Endothelial cell of umbilical vein (primary cell): ENCODE measurements around the gene CXorf65.

Experiments used
- FOS ChIP-seq: IDR thresholded peaks from 2 replicates; pipeline ENCODE4 v1.6.1; 2011; ENCODE audit warnings: mild to moderate bottlenecking, low read length, moderate library complexity, borderline replicate concordance; ENCODE audit not compliant: insufficient read depth
- JUN ChIP-seq: IDR thresholded peaks from 2 replicates; pipeline ENCODE4 v1.6.1; 2011; ENCODE audit warnings: borderline replicate concordance, low read depth; ENCODE audit not compliant: insufficient read length, insufficient read depth
- MYC ChIP-seq: IDR thresholded peaks from one replicate; pipeline ENCODE4 v1.6.1; 2011; ENCODE audit warnings: mild to moderate bottlenecking, low read depth, low read length
- POLR2A ChIP-seq: IDR thresholded peaks from 2 replicates; pipeline ENCODE4 v1.6.1; 2012; ENCODE audit warnings: low read depth, mild to moderate bottlenecking, control low read depth, low read length
- POLR2AphosphoS5 ChIP-seq: IDR thresholded peaks from 2 replicates; pipeline ENCODE4 v1.6.1; 2012; ENCODE audit warnings: low read depth, mild to moderate bottlenecking, control low read depth, low read length, moderate library complexity; ENCODE audit not compliant: insufficient read depth
- TF ChIP-seq, protein P1 (sequence below), 2 donors: IDR thresholded peaks; 1 replicate in 1 of 2; 2 replicates in 1 of 2; pipeline ENCODE4 v1.5.1; 2011; ENCODE audit warnings: low read length in 2 of 2, mild to moderate bottlenecking in 2 of 2, moderate library complexity in 2 of 2, control low read depth in 1 of 2, inconsistent platforms in 1 of 2, low read depth in 1 of 2; ENCODE audit not compliant: insufficient read depth in 1 of 2; ENCODE audit errors: extremely low read depth in 1 of 2
- TF ChIP-seq, protein P2 (sequence below): IDR thresholded peaks from 2 replicates; pipeline ENCODE4 v1.6.1; 2011; ENCODE audit not compliant: insufficient read depth, insufficient read length

DNA sequence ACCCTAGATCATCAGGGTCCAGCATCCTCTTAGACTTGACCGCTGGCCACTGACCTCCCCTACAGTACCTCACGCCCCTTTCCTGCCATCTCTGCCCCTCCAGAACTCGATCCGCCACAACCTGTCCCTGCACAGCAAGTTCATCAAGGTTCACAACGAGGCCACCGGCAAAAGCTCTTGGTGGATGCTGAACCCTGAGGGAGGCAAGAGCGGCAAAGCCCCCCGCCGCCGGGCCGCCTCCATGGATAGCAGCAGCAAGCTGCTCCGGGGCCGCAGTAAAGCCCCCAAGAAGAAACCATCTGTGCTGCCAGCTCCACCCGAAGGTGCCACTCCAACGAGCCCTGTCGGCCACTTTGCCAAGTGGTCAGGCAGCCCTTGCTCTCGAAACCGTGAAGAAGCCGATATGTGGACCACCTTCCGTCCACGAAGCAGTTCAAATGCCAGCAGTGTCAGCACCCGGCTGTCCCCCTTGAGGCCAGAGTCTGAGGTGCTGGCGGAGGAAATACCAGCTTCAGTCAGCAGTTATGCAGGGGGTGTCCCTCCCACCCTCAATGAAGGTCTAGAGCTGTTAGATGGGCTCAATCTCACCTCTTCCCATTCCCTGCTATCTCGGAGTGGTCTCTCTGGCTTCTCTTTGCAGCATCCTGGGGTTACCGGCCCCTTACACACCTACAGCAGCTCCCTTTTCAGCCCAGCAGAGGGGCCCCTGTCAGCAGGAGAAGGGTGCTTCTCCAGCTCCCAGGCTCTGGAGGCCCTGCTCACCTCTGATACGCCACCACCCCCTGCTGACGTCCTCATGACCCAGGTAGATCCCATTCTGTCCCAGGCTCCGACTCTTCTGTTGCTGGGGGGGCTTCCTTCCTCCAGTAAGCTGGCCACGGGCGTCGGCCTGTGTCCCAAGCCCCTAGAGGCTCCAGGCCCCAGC is 5.7 kb downstream of the CXorf65 start:
- TF ChIP-seq POLR2AphosphoS5 (no peak), MYC (no peak), JUN (no peak), POLR2A (no peak), FOS (no peak)
- TF ChIP-seq, protein P1, sequence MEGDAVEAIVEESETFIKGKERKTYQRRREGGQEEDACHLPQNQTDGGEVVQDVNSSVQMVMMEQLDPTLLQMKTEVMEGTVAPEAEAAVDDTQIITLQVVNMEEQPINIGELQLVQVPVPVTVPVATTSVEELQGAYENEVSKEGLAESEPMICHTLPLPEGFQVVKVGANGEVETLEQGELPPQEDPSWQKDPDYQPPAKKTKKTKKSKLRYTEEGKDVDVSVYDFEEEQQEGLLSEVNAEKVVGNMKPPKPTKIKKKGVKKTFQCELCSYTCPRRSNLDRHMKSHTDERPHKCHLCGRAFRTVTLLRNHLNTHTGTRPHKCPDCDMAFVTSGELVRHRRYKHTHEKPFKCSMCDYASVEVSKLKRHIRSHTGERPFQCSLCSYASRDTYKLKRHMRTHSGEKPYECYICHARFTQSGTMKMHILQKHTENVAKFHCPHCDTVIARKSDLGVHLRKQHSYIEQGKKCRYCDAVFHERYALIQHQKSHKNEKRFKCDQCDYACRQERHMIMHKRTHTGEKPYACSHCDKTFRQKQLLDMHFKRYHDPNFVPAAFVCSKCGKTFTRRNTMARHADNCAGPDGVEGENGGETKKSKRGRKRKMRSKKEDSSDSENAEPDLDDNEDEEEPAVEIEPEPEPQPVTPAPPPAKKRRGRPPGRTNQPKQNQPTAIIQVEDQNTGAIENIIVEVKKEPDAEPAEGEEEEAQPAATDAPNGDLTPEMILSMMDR (IDR thresholded peaks at IDR 0.05; ENCODE audit: extremely low read depth in 1 of 2, insufficient read depth in 1 of 2, low read depth in 1 of 2, low read length in 2 of 2), result no peak
- TF ChIP-seq, protein P2, sequence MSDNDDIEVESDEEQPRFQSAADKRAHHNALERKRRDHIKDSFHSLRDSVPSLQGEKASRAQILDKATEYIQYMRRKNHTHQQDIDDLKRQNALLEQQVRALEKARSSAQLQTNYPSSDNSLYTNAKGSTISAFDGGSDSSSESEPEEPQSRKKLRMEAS, result no peak
